ENCODE results near the gene NTNG2. TPM values are rescaled to one million over a fixed set of nuclear protein-coding genes. Genes with fewer than 3 reads are reported as not detected.

NTNG2 gene
- total and polyA plus RNA-seq, 9 of the 15 experiments (the other 6 are each of a cell fraction or from before 2014, with no cell fraction given) = 0.01 to 0.11 (median 0.09) TPM; not detected in 6

GRCh38 chr9:132114102-132114707, 47.7 kb upstream of the NTNG2 start (continued):
- TF ChIP-seq ZFP91 (CRISPR knock-in tag; IDR thresholded peaks at IDR 0.05) = no peak
- no peak for TF ChIP-seq ZNF143 (CRISPR knock-in tag; IDR thresholded peaks at IDR 0.05)
- no peak for TF ChIP-seq ZHX1 (conservative IDR thresholded peaks at IDR 0.05; ENCODE audit: low read length)
- no peak for TF ChIP-seq TFAM (CRISPR knock-in tag; conservative IDR thresholded peaks at IDR 0.05)
- no peak for TF ChIP-seq DDX20 (tag; IDR thresholded peaks at IDR 0.05; ENCODE audit: low read depth)
- no peak for TF ChIP-seq SRSF1 (IDR thresholded peaks at IDR 0.05; ENCODE audit: low read depth, low read length)
- no peak for TF ChIP-seq DLX4 (CRISPR knock-in tag; IDR thresholded peaks at IDR 0.05)
- TF ChIP-seq ZNF696 (CRISPR knock-in tag; conservative IDR thresholded peaks at IDR 0.05) = no peak
- no peak for TF ChIP-seq ZNF134 (CRISPR knock-in tag; conservative IDR thresholded peaks at IDR 0.05)
- no peak for TF ChIP-seq CHD2 (IDR thresholded peaks at IDR 0.05; ENCODE audit: low read depth, low read length)
- TF ChIP-seq REST (IDR thresholded peaks at IDR 0.05; ENCODE audit: borderline replicate concordance) = peak; percentile 100
- peak; percentile 98 for TF ChIP-seq REST (CRISPR knock-in tag; IDR thresholded peaks at IDR 0.05; ENCODE audit: low read depth)
